ENCODE data around the gene GZMM. TPM values are rescaled to one million over a fixed set of nuclear protein-coding genes. Genes with fewer than 3 reads are reported as not detected.
A peak's percentile ranks its signal among the peaks of the same experiment; 100 is the strongest.

Gene GZMM
- total and polyA plus RNA-seq, 2 of the 13 experiments (the other 11 are each of a cell fraction or from before 2014, with no cell fraction given): 0.07 TPM; not detected in 1

DNA sequence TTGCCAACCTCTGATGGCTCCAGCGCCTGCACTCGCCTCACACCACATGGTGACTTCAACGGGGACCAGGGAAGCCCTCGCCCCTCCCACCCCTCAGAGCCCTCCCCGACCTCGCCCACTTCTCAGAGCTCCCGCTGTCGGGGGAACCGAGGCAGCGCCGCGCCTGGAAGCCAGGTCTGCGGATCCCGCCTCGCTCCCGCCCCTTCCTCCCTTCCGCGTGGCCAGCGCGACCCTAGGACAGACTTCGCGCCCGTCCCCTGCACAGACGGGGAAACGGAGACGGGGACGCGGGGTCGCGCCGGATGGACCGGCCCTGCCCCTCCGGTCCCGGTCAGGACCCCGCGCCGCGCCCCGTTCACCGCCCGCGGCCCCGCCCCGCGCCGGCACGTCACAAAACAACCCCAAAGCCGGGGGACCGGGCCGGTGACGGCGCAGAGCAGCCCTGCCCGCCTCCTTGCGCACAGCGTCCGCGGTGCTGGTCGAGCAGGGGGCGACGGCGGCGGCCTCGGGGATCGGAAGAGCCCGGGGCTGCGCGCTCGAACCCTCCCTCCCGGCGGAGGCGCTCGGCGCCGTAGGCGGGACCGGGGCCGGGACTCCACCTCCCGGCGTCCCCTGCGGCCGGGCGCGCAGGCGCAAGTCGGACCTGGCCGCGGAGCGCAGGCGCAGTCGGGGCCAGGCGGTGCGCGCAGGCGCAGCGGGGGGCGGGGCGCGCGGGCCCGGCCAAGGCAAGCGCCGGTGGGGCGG, 12.7 kb upstream of the GZMM start (continued):
- TF ChIP-seq, protein P1, sequence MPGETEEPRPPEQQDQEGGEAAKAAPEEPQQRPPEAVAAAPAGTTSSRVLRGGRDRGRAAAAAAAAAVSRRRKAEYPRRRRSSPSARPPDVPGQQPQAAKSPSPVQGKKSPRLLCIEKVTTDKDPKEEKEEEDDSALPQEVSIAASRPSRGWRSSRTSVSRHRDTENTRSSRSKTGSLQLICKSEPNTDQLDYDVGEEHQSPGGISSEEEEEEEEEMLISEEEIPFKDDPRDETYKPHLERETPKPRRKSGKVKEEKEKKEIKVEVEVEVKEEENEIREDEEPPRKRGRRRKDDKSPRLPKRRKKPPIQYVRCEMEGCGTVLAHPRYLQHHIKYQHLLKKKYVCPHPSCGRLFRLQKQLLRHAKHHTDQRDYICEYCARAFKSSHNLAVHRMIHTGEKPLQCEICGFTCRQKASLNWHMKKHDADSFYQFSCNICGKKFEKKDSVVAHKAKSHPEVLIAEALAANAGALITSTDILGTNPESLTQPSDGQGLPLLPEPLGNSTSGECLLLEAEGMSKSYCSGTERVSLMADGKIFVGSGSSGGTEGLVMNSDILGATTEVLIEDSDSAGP (CRISPR knock-in tag; IDR thresholded peaks at IDR 0.05; ENCODE audit: borderline replicate concordance): 0 out of 2 replicates have a peak, but pooled peaks have one; percentile 59
- TF ChIP-seq NFIB (CRISPR knock-in tag; IDR thresholded peaks at IDR 0.05; ENCODE audit: borderline replicate concordance) (no peak), NR2C2 (CRISPR knock-in tag; IDR thresholded peaks at IDR 0.05; ENCODE audit: borderline replicate concordance) (0 out of 2 replicates have a peak, but pooled peaks have one; percentile 32), ZNF501 (CRISPR knock-in tag; IDR thresholded peaks at IDR 0.05) (0 out of 2 replicates have a peak, but pooled peaks have one; percentile 8), BRD4 (CRISPR knock-in tag; IDR thresholded peaks at IDR 0.05) (no peak), SMARCE1 (IDR thresholded peaks at IDR 0.05; ENCODE audit: borderline replicate concordance) (no peak), ZNF652 (CRISPR knock-in tag; IDR thresholded peaks at IDR 0.05; ENCODE audit: borderline replicate concordance, low read depth) (no peak), ZNF224 (CRISPR knock-in tag; IDR thresholded peaks at IDR 0.05) (no peak), POLR2G (IDR thresholded peaks at IDR 0.05; ENCODE audit: low read depth, low read length) (peak; percentile 77), HNRNPL (IDR thresholded peaks at IDR 0.05; ENCODE audit: low read depth, low read length) (peak; percentile 71; the same call in 1 of the 2 replicates), KLF16 (CRISPR knock-in tag; IDR thresholded peaks at IDR 0.05) (0 out of 4 replicates have a peak, but pooled peaks of 1 of the 2 experiments have one; percentile 55), ZKSCAN1 (IDR thresholded peaks at IDR 0.05; ENCODE audit: low read length) (no peak), ZNF138 (CRISPR knock-in tag; IDR thresholded peaks at IDR 0.05; ENCODE audit: low read depth) (no peak), NCOR1 (IDR thresholded peaks at IDR 0.05; ENCODE audit: borderline replicate concordance, low read length) (0 out of 2 replicates have a peak, but pooled peaks have one; percentile 14), ZNF431 (CRISPR knock-in tag; IDR thresholded peaks at IDR 0.05; ENCODE audit: borderline replicate concordance, low read depth) (peak; percentile 27; the same call in 1 of the 2 replicates), CENPT (CRISPR knock-in tag; IDR thresholded peaks at IDR 0.05; ENCODE audit: low read depth) (peak; percentile 66; the same call in 1 of the 2 replicates), ZNF674 (CRISPR knock-in tag; IDR thresholded peaks at IDR 0.05; ENCODE audit: low read depth) (0 out of 2 replicates have a peak, but pooled peaks have one; percentile 66), PRMT3 (CRISPR knock-in tag; IDR thresholded peaks at IDR 0.05; ENCODE audit: borderline replicate concordance, low read depth) (no peak)
- TF ChIP-seq, protein P2, sequence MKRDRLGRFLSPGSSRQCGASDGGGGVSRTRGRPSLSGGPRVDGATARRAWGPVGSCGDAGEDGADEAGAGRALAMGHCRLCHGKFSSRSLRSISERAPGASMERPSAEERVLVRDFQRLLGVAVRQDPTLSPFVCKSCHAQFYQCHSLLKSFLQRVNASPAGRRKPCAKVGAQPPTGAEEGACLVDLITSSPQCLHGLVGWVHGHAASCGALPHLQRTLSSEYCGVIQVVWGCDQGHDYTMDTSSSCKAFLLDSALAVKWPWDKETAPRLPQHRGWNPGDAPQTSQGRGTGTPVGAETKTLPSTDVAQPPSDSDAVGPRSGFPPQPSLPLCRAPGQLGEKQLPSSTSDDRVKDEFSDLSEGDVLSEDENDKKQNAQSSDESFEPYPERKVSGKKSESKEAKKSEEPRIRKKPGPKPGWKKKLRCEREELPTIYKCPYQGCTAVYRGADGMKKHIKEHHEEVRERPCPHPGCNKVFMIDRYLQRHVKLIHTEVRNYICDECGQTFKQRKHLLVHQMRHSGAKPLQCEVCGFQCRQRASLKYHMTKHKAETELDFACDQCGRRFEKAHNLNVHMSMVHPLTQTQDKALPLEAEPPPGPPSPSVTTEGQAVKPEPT (CRISPR knock-in tag; IDR thresholded peaks at IDR 0.05; ENCODE audit: low read depth): 0 out of 2 replicates have a peak, but pooled peaks have one; percentile 24
- TF ChIP-seq, protein P3, sequence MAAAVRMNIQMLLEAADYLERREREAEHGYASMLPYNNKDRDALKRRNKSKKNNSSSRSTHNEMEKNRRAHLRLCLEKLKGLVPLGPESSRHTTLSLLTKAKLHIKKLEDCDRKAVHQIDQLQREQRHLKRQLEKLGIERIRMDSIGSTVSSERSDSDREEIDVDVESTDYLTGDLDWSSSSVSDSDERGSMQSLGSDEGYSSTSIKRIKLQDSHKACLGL (CRISPR knock-in tag; IDR thresholded peaks at IDR 0.05): peak; percentile 70; the same call in 1 of the 2 replicates
- TF ChIP-seq, protein P4, sequence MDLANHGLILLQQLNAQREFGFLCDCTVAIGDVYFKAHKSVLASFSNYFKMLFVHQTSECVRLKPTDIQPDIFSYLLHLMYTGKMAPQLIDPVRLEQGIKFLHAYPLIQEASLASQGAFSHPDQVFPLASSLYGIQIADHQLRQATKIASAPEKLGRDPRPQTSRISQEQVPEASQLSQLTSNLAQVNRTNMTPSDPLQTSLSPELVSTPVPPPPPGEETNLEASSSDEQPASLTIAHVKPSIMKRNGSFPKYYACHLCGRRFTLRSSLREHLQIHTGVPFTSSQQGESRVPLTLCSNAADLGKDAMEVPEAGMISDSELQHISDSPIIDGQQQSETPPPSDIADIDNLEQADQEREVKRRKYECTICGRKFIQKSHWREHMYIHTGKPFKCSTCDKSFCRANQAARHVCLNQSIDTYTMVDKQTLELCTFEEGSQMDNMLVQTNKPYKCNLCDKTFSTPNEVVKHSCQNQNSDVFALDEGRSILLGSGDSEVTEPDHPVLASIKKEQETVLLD (CRISPR knock-in tag; IDR thresholded peaks at IDR 0.05; ENCODE audit: low read depth): peak; percentile 96

Data from HepG2 (cell line).